ENCODE measurements around the gene TMEM117.

Gene TMEM117

DNA sequence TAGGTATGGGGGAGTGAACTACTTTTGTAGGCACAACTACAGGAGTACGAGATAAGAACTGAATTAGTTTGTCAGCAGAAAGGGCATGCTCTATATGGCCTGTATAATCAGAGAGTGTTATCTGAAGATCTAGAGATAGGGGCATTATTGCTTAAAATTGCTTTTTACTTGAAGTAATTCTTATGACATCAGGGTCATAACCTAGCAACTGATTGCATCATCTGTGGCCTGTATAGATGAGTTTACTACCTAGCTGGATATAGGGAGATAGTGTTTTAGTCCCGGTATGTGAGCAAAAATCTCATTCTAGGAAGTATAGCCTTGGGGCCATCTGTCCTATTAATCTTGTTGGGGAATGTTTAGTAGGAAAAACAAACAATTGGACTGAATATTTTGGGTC lies 142.7 kb downstream of the TMEM117 start:
- TF ChIP-seq POLR2A (IDR thresholded peaks at IDR 0.05; ENCODE audit: low read length), result no peak
- TF ChIP-seq GATA1 (IDR thresholded peaks at IDR 0.05; ENCODE audit: low read depth, low read length), result no peak
- no peak for DNase-seq

GRCh38 chr12:43979450-43979849 lies 143.6 kb downstream of the TMEM117 start:
- TF ChIP-seq POLR2A (IDR thresholded peaks at IDR 0.05; ENCODE audit: low read length) (no peak), GATA1 (IDR thresholded peaks at IDR 0.05; ENCODE audit: low read depth, low read length) (no peak)

DNA sequence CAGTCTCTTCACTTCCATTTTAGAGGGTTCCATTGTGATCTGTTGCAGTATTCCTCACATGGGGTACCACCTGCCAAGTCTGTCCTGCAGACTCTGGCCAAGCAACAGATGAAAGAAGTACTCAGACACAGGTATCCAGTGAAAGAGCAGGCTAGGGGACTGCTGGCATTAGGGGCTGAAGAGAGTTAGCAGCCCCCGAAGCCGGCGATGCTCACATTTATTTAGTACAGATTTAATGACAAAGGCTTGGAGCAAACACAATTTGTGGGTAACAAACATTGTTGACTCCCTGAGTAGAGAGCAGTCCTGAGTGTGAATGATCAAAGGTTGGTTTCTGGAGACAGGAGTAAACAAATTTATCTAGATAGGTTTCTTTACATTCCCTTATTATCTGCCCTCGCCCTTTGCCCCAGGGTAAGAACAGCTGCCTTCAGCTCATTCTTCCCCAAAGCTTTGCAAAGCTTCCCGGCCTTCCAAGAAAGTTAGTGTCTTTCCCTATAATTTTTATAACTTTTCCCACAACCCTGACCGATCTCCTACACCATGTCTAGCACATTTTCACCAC lies 144.8 kb downstream of the TMEM117 start:
- no peak for TF ChIP-seq GATA1 (IDR thresholded peaks at IDR 0.05; ENCODE audit: low read depth, low read length)
- TF ChIP-seq POLR2A (IDR thresholded peaks at IDR 0.05; ENCODE audit: low read length), result no peak
- no peak for DNase-seq

More at GRCh38 chr12:43979450-43979849, 143.6 kb downstream of the TMEM117 start:
- DNase-seq, result no peak

DNA sequence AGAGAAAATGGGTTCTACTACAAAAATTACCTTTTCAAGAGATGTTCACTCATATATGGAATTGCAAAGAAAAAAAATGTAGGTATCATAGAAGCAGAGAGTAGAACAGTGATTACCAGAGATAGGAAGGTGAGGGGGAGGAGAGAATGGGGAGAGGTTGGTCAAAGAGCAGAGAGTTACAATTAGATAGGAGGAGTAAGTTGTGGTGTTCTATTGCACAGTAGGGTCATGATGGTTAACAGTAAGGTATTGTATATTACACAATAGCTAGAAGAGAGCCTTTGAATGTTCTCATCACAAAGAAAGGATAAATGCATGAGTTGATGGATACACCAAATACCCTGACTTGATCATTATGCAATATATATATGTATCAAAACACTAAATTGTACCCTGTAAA lies 145.8 kb downstream of the TMEM117 start:
- DNase-seq, result no peak
- no peak for TF ChIP-seq GATA1 (IDR thresholded peaks at IDR 0.05; ENCODE audit: low read depth, low read length)
- no peak for TF ChIP-seq POLR2A (IDR thresholded peaks at IDR 0.05; ENCODE audit: low read length)

DNA sequence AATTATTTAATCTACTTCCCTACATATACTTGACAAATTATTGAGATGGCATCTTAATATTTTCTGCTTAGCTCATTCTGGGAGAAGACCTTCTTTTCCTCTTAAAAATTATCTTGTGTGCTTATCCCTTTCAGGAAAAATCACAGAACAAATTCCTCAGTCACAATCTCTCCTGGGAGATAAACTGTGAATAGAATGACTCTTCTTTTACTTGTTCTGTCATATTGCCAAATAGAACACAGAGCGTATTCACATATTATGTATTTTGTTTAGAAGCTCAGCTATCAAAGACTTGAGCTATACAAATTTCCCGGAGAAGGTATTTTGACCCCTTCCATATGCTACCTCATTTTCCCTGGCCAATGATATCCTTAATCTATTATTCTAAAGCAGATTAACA lies 146.7 kb downstream of the TMEM117 start:
- DNase-seq, result no peak
- TF ChIP-seq POLR2A (IDR thresholded peaks at IDR 0.05; ENCODE audit: low read length) (no peak), GATA1 (IDR thresholded peaks at IDR 0.05; ENCODE audit: low read depth, low read length) (no peak)

DNA sequence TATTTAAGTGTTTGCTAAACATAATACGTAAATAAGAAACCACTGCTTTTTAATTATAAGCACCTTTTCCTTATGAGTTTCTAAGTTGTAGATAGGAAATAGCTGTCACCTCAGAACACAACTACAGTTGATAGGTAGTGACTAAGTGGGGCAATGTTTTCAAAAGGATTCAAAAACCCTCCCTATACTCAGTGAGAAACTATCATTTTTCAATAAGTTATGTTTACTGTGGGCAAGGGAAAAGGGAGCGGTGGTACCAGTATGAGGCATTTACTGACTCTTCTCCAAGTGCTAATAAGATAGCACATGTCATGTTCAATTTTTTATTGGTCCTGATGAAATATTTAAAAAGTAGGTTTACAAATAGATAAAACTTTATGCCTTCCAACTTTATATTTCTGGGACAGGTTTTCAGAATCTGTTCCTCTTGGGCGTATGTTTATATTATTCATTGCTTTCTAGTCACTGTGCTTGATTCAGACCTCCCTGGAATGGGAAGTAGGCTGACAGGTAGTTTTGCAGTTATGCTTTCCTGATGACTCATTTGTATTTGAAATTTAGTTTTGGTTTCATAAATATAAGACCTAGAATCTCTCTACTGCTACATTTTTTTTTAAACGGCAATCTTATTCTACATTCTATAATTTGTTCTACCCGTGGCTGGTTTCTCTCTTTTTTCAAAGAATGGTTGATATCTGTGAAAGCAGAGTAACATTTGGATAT lies 153.1 kb downstream of the TMEM117 start:
- TF ChIP-seq POLR2A (IDR thresholded peaks at IDR 0.05; ENCODE audit: low read length), result no peak
- no peak for TF ChIP-seq GATA1 (IDR thresholded peaks at IDR 0.05; ENCODE audit: low read depth, low read length)
- no peak for DNase-seq

DNA sequence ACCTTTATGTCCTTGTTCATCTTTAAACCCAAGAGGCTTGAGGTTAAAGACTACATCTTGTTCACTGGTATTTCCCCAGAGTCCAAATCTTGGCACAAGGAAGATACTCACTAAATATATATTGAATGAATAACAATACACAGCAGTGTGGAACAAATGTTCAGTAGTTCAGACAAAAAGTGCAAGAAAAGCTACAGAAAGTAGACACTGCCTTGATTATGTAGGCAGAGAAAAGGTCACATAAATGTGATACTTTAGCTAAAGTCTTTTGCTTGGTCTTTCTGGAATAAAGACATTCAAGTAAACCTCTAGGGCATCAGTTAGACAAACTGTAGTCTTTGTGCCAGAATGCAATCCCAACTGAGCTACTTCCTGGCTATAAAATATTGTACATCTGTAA lies 157.0 kb downstream of the TMEM117 start:
- TF ChIP-seq POLR2A (IDR thresholded peaks at IDR 0.05; ENCODE audit: low read length) (no peak), GATA1 (IDR thresholded peaks at IDR 0.05; ENCODE audit: low read depth, low read length) (no peak)
- DNase-seq, result no peak

DNA sequence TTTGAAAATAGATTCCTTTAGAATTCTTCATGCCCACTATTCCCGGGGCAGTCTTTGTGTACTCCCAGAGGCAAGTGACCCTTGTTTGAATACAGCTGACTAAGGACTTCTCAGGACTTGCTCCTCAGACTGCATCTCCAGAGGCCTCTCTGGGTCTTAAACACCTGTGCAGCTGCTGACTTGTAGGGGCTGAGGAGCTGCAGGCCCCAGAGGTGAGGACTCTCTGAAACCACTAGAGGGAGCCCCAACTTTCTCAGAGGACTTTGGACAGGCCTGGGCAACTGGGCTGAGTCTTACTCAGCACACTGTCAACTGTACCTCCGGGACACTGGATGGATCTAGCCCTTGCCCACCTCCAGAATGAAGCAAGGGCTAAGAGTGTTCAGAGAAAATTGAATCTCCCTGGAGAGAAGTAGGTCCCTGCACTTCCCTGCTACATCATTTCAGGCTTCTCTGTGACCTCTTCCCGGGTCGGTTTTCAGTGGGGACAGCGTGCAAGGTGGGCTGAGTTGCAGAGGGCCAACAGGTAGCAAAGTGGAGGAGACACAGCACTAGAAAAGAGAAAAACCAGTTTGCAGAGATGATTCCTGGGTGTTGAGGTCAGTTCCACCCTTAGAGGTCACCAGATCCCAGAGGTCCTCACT lies 164.6 kb downstream of the TMEM117 start:
- TF ChIP-seq GATA1 (IDR thresholded peaks at IDR 0.05; ENCODE audit: low read depth, low read length) (no peak), POLR2A (IDR thresholded peaks at IDR 0.05; ENCODE audit: low read length) (no peak)
- DNase-seq, result peak; percentile 63 to 71

GRCh38 chr12:44002607-44003006 lies 166.7 kb downstream of the TMEM117 start:
- DNase-seq, result no peak
- TF ChIP-seq GATA1 (IDR thresholded peaks at IDR 0.05; ENCODE audit: low read depth, low read length), result no peak
- TF ChIP-seq POLR2A (IDR thresholded peaks at IDR 0.05; ENCODE audit: low read length), result no peak

GRCh38 chr12:44003721-44004120 lies 167.8 kb downstream of the TMEM117 start:
- TF ChIP-seq POLR2A (IDR thresholded peaks at IDR 0.05; ENCODE audit: low read length), result no peak
- TF ChIP-seq GATA1 (IDR thresholded peaks at IDR 0.05; ENCODE audit: low read depth, low read length), result no peak
- no peak for DNase-seq

GRCh38 chr12:44015333-44015941 lies 179.6 kb downstream of the TMEM117 start:
- peak; percentile 41 to 55 for DNase-seq
- TF ChIP-seq POLR2A (IDR thresholded peaks at IDR 0.05; ENCODE audit: low read length), result no peak
- TF ChIP-seq GATA1 (IDR thresholded peaks at IDR 0.05; ENCODE audit: low read depth, low read length), result no peak

- TF ChIP-seq GATA1 (IDR thresholded peaks at IDR 0.05; ENCODE audit: low read depth, low read length) (no peak), POLR2A (IDR thresholded peaks at IDR 0.05; ENCODE audit: low read length) (no peak)
- DNase-seq, result no peak
Measured at GRCh38 chr12:44017216-44017615, 181.3 kb downstream of the TMEM117 start.

- DNase-seq, result no peak
Measured at GRCh38 chr12:44019118-44019517, 183.2 kb downstream of the TMEM117 start.

DNA sequence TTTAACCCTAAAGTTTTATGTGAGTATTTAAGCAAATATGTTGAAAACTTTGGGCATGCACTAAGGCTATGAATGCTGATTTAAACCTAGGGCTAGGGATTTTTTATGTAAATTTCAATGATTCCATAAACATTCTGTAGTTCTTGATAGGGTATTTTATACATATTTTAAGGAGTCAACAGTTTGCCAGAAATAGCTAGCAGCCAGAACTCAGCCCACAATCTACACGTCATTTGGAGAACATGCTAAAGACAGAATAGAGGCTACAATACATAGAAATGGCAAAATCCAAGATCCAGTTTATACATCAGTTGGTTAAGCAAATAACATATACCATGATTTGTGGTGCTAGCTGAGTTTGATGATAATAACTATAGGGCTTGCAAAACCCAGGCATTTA lies 184.7 kb downstream of the TMEM117 start:
- TF ChIP-seq POLR2A (IDR thresholded peaks at IDR 0.05; ENCODE audit: low read length), result no peak
- TF ChIP-seq GATA1 (IDR thresholded peaks at IDR 0.05; ENCODE audit: low read depth, low read length), result no peak
- no peak for DNase-seq

More at GRCh38 chr12:44019118-44019517, 183.2 kb downstream of the TMEM117 start:
- TF ChIP-seq GATA1 (IDR thresholded peaks at IDR 0.05; ENCODE audit: low read depth, low read length), result no peak
- TF ChIP-seq POLR2A (IDR thresholded peaks at IDR 0.05; ENCODE audit: low read length), result no peak
